ENCODE data around the gene PRR33. TPM values are rescaled to one million over a fixed set of nuclear protein-coding genes. Genes with fewer than 3 reads are reported as not detected.

Gene PRR33
- total and polyA plus RNA-seq, 12 donors = 0.09 to 6.5 (median 3.5) TPM

DNA sequence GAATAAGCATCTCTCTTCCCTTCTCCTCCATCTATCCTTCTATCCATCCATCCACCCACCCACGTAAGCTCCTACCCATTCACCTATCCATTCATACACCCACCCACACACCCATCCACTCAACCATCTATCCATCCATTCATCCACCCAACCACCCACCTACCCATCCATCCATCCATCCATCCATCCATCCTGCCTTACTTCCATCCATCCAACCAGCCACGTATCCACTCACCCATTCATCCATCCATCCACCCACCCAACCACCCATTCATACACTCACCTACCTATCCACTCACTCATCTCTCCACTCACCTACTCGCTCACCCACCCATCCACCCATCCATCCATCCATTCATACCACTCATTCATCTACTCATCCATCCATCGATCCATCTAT lies 41.0 kb upstream of the PRR33 start:
- peak overlapping the region in 3 of 10 donors; percentile 65 to 79 (median 75) for H3K27ac ChIP-seq
- 97 to 99% methylated on average over 4 of the region's 4 CpGs for WGBS, 2 donors
- H3K27me3 ChIP-seq = no peaks in the 10 kb centered on the region
- H3K4me3 ChIP-seq = no peak overlapping the region
- H3K4me1 ChIP-seq = peaks cover 0 to 34% (median 7%) of the 10 kb centered on the region in 9 donors
- H3K9me3 ChIP-seq = no peaks in the 10 kb centered on the region
- ATAC-seq = no peak
- TF ChIP-seq, protein P1, sequence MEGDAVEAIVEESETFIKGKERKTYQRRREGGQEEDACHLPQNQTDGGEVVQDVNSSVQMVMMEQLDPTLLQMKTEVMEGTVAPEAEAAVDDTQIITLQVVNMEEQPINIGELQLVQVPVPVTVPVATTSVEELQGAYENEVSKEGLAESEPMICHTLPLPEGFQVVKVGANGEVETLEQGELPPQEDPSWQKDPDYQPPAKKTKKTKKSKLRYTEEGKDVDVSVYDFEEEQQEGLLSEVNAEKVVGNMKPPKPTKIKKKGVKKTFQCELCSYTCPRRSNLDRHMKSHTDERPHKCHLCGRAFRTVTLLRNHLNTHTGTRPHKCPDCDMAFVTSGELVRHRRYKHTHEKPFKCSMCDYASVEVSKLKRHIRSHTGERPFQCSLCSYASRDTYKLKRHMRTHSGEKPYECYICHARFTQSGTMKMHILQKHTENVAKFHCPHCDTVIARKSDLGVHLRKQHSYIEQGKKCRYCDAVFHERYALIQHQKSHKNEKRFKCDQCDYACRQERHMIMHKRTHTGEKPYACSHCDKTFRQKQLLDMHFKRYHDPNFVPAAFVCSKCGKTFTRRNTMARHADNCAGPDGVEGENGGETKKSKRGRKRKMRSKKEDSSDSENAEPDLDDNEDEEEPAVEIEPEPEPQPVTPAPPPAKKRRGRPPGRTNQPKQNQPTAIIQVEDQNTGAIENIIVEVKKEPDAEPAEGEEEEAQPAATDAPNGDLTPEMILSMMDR (IDR thresholded peaks at IDR 0.05) = no peak
- H3K36me3 ChIP-seq = peaks cover 0 to 5% (median 0%) of the 10 kb centered on the region in 9 donors
- intact Hi-C loops (cut with DNase I) = loop anchor here in 2 of 10 donors (2.0 kb wide), 2 partner anchors 18 to 20 kb away; no protein-coding TSS in a partner anchor
- DNase-seq = no peak

DNA sequence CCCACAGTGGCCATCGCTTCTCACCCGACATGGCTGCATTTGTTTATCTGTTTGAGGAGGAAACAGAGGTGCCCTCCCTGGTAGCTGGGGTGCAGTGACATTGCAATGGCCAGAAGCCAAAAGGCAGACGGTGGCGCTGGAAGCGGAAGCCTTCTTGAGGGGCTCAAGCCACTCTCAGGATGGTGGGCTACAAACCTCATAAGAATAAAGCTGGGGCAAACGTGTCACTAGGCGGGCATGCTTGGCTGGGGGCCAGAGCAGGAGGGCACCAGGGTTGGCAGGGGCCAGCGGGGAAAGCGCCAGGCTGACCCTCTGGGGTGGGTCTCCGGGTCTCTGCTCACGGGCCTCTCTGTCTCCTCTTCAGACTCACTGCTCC lies 40.4 kb upstream of the PRR33 start:
- intact Hi-C loops (cut with DNase I) = loop anchor here in 2 of 10 donors (2.0 kb wide), 2 partner anchors 17 to 19 kb away; no protein-coding TSS in a partner anchor
- H3K36me3 ChIP-seq = peaks cover 0 to 5% (median 0%) of the 10 kb centered on the region in 9 donors
- no peak for DNase-seq
- TF ChIP-seq, protein P1 (IDR thresholded peaks at IDR 0.05) = no peak
- no peak for ATAC-seq
- peaks cover 4 to 40% (median 13%) of the 10 kb centered on the region in 9 donors for H3K4me1 ChIP-seq
- H3K27me3 ChIP-seq = no peaks in the 10 kb centered on the region
- no peaks in the 10 kb centered on the region for H3K9me3 ChIP-seq
- 86% methylated on average over 11 of the region's 11 CpGs for WGBS, 2 donors
- H3K4me3 ChIP-seq = no peak overlapping the region
- peak overlapping the region; percentile 17 to 79 (median 64) for H3K27ac ChIP-seq

DNA sequence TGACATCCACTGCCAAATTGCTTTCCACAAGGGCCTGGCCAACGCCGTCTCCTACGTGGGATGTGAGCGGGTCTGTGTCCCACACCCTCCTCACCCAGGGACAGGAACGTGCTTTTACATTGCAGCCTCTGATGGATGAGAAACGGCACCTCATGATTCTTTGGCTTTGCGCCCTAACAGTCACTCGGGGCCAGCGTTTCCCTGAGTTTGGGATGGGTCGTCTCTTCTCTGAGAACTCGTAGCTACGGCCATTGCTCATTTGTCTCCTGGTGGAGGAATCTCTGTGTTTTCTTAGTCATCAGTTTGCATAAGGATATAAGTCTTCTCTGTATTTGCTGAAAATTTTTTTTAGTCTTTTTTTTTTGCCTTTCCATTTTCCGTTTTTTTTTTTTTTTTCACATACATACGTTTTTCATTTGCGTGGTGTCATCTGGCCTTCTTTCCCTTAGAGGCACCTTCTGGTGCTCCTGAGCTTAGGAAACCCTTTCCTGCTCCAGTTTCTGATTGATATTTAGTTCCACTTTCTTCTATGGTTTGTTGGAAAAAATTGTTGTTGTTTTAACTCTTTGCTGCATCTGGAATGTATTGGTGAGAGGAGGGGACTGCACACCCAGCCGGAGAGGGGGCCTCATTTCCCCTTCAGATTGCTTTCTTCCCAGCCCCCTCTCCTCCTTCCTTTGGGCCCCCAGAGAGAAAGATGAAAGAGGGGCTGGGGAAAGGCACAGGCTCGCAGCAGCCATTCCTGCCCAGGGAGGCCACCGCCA lies 39.8 kb upstream of the PRR33 start:
- intact Hi-C loops (cut with DNase I) = loop anchor here in 3 of 10 donors (2.0 kb wide), 2 partner anchors 17 to 19 kb away; no protein-coding TSS in a partner anchor
- ATAC-seq = peak in 7 of 8 donors; percentile 22 to 36 (median 27)
- 53 to 57% methylated on average over 18 of the region's 18 CpGs for WGBS, 2 donors
- DNase-seq = peak in 1 of 2 donors; percentile 58
- TF ChIP-seq, protein P1 (IDR thresholded peaks at IDR 0.05) = no peak
- H3K4me3 ChIP-seq = no peak overlapping the region
- H3K27me3 ChIP-seq = no peaks in the 10 kb centered on the region
- peaks cover 5 to 46% (median 19%) of the 10 kb centered on the region in 9 donors for H3K4me1 ChIP-seq
- no peaks in the 10 kb centered on the region for H3K9me3 ChIP-seq
- peaks cover 0 to 5% (median 0%) of the 10 kb centered on the region in 9 donors for H3K36me3 ChIP-seq
- H3K27ac ChIP-seq = peak overlapping the region; percentile 17 to 79 (median 64)

DNA sequence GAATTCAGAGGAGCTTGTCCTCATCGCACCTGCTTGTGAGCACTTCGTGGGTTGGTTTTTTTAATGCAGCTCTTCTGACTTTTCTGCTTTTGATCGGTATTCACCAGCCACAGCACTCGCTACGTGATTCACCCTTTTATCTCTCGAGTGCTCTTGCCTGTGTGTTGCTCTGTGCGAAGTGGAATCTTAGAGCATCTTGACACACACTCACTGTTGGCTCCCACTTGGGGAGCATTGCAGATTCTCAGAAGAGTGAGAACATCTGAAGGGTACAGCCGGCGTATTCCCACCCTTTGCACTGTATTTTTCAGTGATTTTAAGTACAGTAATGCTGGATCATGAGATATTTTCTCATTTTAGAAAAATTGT lies 38.8 kb upstream of the PRR33 start:
- H3K9me3 ChIP-seq = no peaks in the 10 kb centered on the region
- peak overlapping the region in 6 of 10 donors; percentile 36 to 79 (median 66) for H3K27ac ChIP-seq
- intact Hi-C loops (cut with DNase I) = loop anchor here in 1 of 10 donors (2.0 kb wide), 1 partner anchor 18 kb away; no protein-coding TSS in a partner anchor
- TF ChIP-seq, protein P1 (IDR thresholded peaks at IDR 0.05) = no peak
- DNase-seq (no peak), ATAC-seq (no peak)
- WGBS, 2 donors = 76 to 86% methylated on average over 9 of the region's 9 CpGs
- H3K4me1 ChIP-seq = peaks cover 5 to 57% (median 29%) of the 10 kb centered on the region in 9 donors
- H3K27me3 ChIP-seq = no peaks in the 10 kb centered on the region
- H3K4me3 ChIP-seq = no peak overlapping the region
- H3K36me3 ChIP-seq = peaks cover 0 to 5% (median 0%) of the 10 kb centered on the region in 9 donors

Measured in heart right ventricle (tissue), 16 donors.